Ectodermal cell (in vitro differentiated cells): ENCODE data around the gene CKAP4.

Experiments used
- H3K27ac ChIP-seq: 2 replicates; pipeline ENCODE4 v1.7.0; 2013; ENCODE audit warnings: mild to moderate bottlenecking, low read depth, low read length; ENCODE audit not compliant: insufficient read depth, poor library complexity, severe bottlenecking
- H3K27me3 ChIP-seq: 2 replicates; pipeline ENCODE4 v1.7.0; 2013; ENCODE audit warnings: mild to moderate bottlenecking, low read length; ENCODE audit not compliant: insufficient read depth, control insufficient read depth, poor library complexity, severe bottlenecking
- H3K36me3 ChIP-seq: one replicate; pipeline ENCODE4 v1.7.0; 2013; ENCODE audit warnings: low read length; ENCODE audit not compliant: control insufficient read depth, insufficient read depth
- H3K4me1 ChIP-seq: one replicate; pipeline ENCODE4 v1.7.0; 2013; ENCODE audit warnings: low read length; ENCODE audit not compliant: control insufficient read depth, insufficient read depth
- H3K4me3 ChIP-seq: 2 replicates; pipeline ENCODE4 v1.7.0; 2013; ENCODE audit warnings: low read depth, low read length, control low read depth; ENCODE audit not compliant: insufficient read depth
- H3K9me3 ChIP-seq: 2 replicates; pipeline ENCODE4 v1.7.0; 2013; ENCODE audit warnings: mild to moderate bottlenecking, low read length, moderate library complexity; ENCODE audit not compliant: control insufficient read depth
- WGBS, 2 experiments: methylation state at CpG; one replicate each; pipeline ENCODE4 v1.1.7; 2013; ENCODE audit warnings: missing lambda C conversion rate in 2 of 2; 5-methylcytosine and 5-hydroxymethylcytosine counted together

Gene CKAP4

GRCh38 chr12:106211973-106212372 is 35.8 kb downstream of the CKAP4 start:
- H3K36me3 ChIP-seq: no peaks in the 10 kb centered on the region
- no peaks in the 10 kb centered on the region for H3K9me3 ChIP-seq
- 79 to 80% methylated on average over 8 of the region's 8 CpGs for WGBS, 2 experiments
- H3K4me3 ChIP-seq: no peak overlapping the region
- no peaks in the 10 kb centered on the region for H3K27me3 ChIP-seq
- H3K27ac ChIP-seq: no peak overlapping the region
- no peaks in the 10 kb centered on the region for H3K4me1 ChIP-seq

GRCh38 chr12:106205208-106206069 is 42.4 kb downstream of the CKAP4 start:
- Histone ChIP-seq H3K36me3 (no peaks in the 10 kb centered on the region), H3K27me3 (no peaks in the 10 kb centered on the region), H3K4me1 (no peaks in the 10 kb centered on the region), H3K27ac (no peak overlapping the region), H3K4me3 (no peak overlapping the region), H3K9me3 (no peaks in the 10 kb centered on the region)
- WGBS, 2 experiments: 37 to 38% methylated on average over 6 of the region's 6 CpGs

- no peaks in the 10 kb centered on the region for H3K36me3 ChIP-seq
- no peaks in the 10 kb centered on the region for H3K9me3 ChIP-seq
- no peaks in the 10 kb centered on the region for H3K27me3 ChIP-seq
- H3K4me1 ChIP-seq: no peaks in the 10 kb centered on the region
- no peak overlapping the region for H3K27ac ChIP-seq
- WGBS, 2 experiments: 95 to 96% methylated on average over 2 of the region's 2 CpGs
- no peak overlapping the region for H3K4me3 ChIP-seq
Measured at GRCh38 chr12:106204312-106204711, 43.5 kb downstream of the CKAP4 start.

DNA sequence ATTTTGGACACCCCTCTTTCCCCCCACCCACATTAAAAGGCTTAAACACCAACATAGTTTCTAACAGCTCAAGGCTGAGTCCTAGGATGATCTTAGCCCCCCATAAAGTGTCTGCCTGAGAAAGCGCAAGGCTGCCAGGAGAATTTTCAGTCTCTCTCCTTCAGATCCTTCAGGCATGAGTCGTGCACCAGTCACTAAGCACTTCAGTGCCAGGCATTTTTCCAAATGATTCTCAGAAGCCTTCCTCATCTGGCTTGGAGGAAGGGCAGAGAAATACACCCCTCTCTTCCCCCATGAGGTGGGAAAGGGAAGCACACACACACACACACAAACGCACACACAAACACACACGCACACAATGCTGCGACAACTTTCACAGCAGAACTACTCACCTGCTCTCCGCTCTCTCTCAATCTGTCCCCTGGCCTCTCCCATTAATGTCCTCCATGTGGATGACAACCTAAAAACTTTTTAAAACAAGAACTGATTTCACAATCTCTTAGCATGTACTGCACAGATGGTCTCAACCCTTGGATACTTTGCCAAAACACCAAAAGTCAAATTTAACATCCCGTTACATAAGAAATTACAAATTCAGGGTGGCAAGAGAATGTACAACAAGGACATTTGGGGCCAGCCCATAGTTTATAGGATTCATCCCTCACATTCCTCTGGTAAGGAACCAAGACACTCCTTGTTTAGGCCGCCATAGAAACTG is 49.8 kb downstream of the CKAP4 start:
- Histone ChIP-seq H3K27me3 (no peaks in the 10 kb centered on the region), H3K4me1 (no peaks in the 10 kb centered on the region)
- WGBS, 2 experiments: 82 to 91% methylated on average over 6 to 8 of the region's 8 CpGs

GRCh38 chr12:106195621-106196027 is 52.2 kb downstream of the CKAP4 start:
- H3K4me1 ChIP-seq: peaks cover 10% of the 10 kb centered on the region
- H3K4me3 ChIP-seq: no peak overlapping the region
- no peaks in the 10 kb centered on the region for H3K36me3 ChIP-seq
- H3K9me3 ChIP-seq: no peaks in the 10 kb centered on the region
- H3K27me3 ChIP-seq: no peaks in the 10 kb centered on the region
- 94% methylated on average over 5 of the region's 5 CpGs for WGBS, 2 experiments
- H3K27ac ChIP-seq: no peak overlapping the region

More for the DNA sequence above, 49.8 kb downstream of the CKAP4 start:
- Histone ChIP-seq H3K27ac (no peak overlapping the region), H3K4me3 (no peak overlapping the region), H3K9me3 (no peaks in the 10 kb centered on the region), H3K36me3 (no peaks in the 10 kb centered on the region)

DNA sequence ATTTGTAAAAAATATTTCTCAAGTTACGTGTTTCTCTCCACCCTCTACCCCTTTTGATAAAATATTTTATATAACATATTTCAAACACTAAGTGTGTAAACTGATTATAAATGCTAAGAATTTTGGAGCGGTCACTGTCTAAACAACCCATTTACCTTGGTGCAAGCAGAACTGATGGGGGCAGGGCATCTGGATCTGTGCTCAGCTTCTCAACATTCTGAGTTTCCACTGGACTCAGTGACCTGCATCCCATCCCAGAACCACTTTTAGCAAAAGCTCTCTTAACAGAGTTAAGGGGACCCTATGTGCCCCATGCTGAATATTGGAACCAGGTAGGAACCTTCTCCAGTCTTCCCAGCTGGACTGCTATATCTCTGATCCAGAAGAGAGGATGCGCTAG is 53.5 kb downstream of the CKAP4 start:
- Histone ChIP-seq H3K4me1 (peaks cover 10% of the 10 kb centered on the region), H3K4me3 (no peak overlapping the region)
- WGBS, 2 experiments: 94 to 95% methylated on average over 1 to 2 of the region's 3 CpGs

GRCh38 chr12:106193394-106194215 is 54.2 kb downstream of the CKAP4 start:
- WGBS, 2 experiments: 85 to 86% methylated on average over 10 of the region's 10 CpGs
- Histone ChIP-seq H3K4me1 (peaks cover 10% of the 10 kb centered on the region), H3K4me3 (no peak overlapping the region), H3K9me3 (no peaks in the 10 kb centered on the region), H3K27ac (no peak overlapping the region), H3K27me3 (no peaks in the 10 kb centered on the region), H3K36me3 (no peaks in the 10 kb centered on the region)

More for the DNA sequence above, 53.5 kb downstream of the CKAP4 start:
- H3K9me3 ChIP-seq: no peaks in the 10 kb centered on the region
- H3K27ac ChIP-seq: no peak overlapping the region
- H3K36me3 ChIP-seq: no peaks in the 10 kb centered on the region
- H3K27me3 ChIP-seq: no peaks in the 10 kb centered on the region

GRCh38 chr12:106192659-106193393 is 55.0 kb downstream of the CKAP4 start:
- H3K4me1 ChIP-seq: peaks cover 17% of the 10 kb centered on the region
- H3K9me3 ChIP-seq: no peaks in the 10 kb centered on the region
- H3K27me3 ChIP-seq: no peaks in the 10 kb centered on the region
- no peaks in the 10 kb centered on the region for H3K36me3 ChIP-seq
- WGBS, 2 experiments: 94 to 96% methylated on average over 4 of the region's 4 CpGs
- H3K27ac ChIP-seq: no peak overlapping the region
- no peak overlapping the region for H3K4me3 ChIP-seq

DNA sequence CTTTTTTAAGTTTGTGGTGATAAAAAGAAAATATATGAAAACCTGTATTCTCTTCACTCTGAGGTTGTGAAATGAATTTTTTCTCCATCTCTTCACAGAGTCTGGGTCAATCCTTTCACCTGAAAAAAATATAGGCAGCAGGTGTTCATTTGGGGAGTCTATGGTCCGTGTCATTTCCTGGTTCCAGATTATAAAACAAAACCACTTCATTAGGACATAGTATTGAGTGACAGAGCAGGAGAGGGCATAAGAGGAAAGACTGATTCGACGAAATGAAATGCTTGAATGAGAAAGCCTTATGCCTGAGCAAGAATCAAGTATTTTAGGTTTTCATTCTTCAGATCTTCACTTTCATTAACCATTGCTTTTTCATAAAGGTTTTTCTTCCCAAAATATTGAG is 57.2 kb downstream of the CKAP4 start:
- WGBS, 2 experiments: 96 to 100% methylated on average over 2 to 3 of the region's 3 CpGs
- Histone ChIP-seq H3K9me3 (no peaks in the 10 kb centered on the region), H3K27me3 (no peaks in the 10 kb centered on the region), H3K4me3 (no peak overlapping the region), H3K27ac (no peak overlapping the region), H3K4me1 (peaks cover 34% of the 10 kb centered on the region), H3K36me3 (no peaks in the 10 kb centered on the region)
